ENCODE results near the gene HLA-A. TPM values are rescaled to one million over a fixed set of nuclear protein-coding genes. Genes with fewer than 3 reads are reported as not detected.
A peak's percentile ranks its signal among the peaks of the same experiment; 100 is the strongest.

The HLA-A gene
- total and polyA plus RNA-seq, 4 donors, result 112 to 246 (median 165) TPM

- no peak overlapping the region for H3K27ac ChIP-seq (ENCODE audit: low read depth, low read length)
- WGBS (ENCODE audit: insufficient coverage), result 100% methylated on average over 2 of the region's 4 CpGs
- no peak overlapping the region for H3K4me3 ChIP-seq (ENCODE audit: low read depth, low read length)
- H3K27me3 ChIP-seq (ENCODE audit: control insufficient read depth, insufficient read depth, low read length), result no peaks in the 10 kb centered on the region
- H3K4me1 ChIP-seq (ENCODE audit: control insufficient read depth, insufficient read depth, low read length), result peaks cover 6% of the 10 kb centered on the region
- H3K36me3 ChIP-seq (ENCODE audit: control insufficient read depth, insufficient read depth, low read length), result peaks cover 3% of the 10 kb centered on the region
- DNase-seq (ENCODE audit: low read depth in 4 of 6, low spot score in 6 of 6), result no peak
- H3K9me3 ChIP-seq (ENCODE audit: control insufficient read depth, insufficient read depth, low read length), result no peaks in the 10 kb centered on the region
These were observed 3.0 kb downstream of the HLA-A start for GRCh38 chr6:29945281-29945820.

GRCh38 chr6:29946223-29947076 is 4.1 kb downstream of the HLA-A start:
- Histone ChIP-seq H3K27me3 (ENCODE audit: control insufficient read depth, insufficient read depth, low read length) (no peaks in the 10 kb centered on the region), H3K9me3 (ENCODE audit: control insufficient read depth, insufficient read depth, low read length) (no peaks in the 10 kb centered on the region), H3K4me1 (ENCODE audit: control insufficient read depth, insufficient read depth, low read length) (peaks cover 6% of the 10 kb centered on the region), H3K36me3 (ENCODE audit: control insufficient read depth, insufficient read depth, low read length) (peaks cover 3% of the 10 kb centered on the region), H3K27ac (ENCODE audit: low read depth, low read length) (no peak overlapping the region), H3K4me3 (ENCODE audit: low read depth, low read length) (no peak overlapping the region)
- DNase-seq (ENCODE audit: low read depth in 4 of 6, low spot score in 6 of 6), result peak in 1 of 6 donors; percentile 68
- 77% methylated on average over 6 of the region's 6 CpGs for WGBS (ENCODE audit: insufficient coverage)

- peaks cover 6% of the 10 kb centered on the region for H3K4me1 ChIP-seq (ENCODE audit: control insufficient read depth, insufficient read depth, low read length)
- H3K27ac ChIP-seq (ENCODE audit: low read depth, low read length), result no peak overlapping the region
- H3K27me3 ChIP-seq (ENCODE audit: control insufficient read depth, insufficient read depth, low read length), result no peaks in the 10 kb centered on the region
- no peaks in the 10 kb centered on the region for H3K9me3 ChIP-seq (ENCODE audit: control insufficient read depth, insufficient read depth, low read length)
- no peak for DNase-seq (ENCODE audit: low read depth in 4 of 6, low spot score in 6 of 6)
- no peak overlapping the region for H3K4me3 ChIP-seq (ENCODE audit: low read depth, low read length)
- peaks cover 3% of the 10 kb centered on the region for H3K36me3 ChIP-seq (ENCODE audit: control insufficient read depth, insufficient read depth, low read length)
- 100% methylated on average over 1 of the region's 3 CpGs for WGBS (ENCODE audit: insufficient coverage)
These were observed 5.0 kb downstream of the HLA-A start for GRCh38 chr6:29947077-29947980.

GRCh38 chr6:29948277-29948676 is 5.9 kb downstream of the HLA-A start:
- H3K4me1 ChIP-seq (ENCODE audit: control insufficient read depth, insufficient read depth, low read length), result peaks cover 3% of the 10 kb centered on the region
- WGBS (ENCODE audit: insufficient coverage), result 92% methylated on average over 2 of the region's 2 CpGs

GRCh38 chr6:29949934-29950333 is 7.6 kb downstream of the HLA-A start:
- Histone ChIP-seq H3K27ac (ENCODE audit: low read depth, low read length) (no peak overlapping the region), H3K9me3 (ENCODE audit: control insufficient read depth, insufficient read depth, low read length) (no peaks in the 10 kb centered on the region), H3K4me1 (ENCODE audit: control insufficient read depth, insufficient read depth, low read length) (no peaks in the 10 kb centered on the region), H3K4me3 (ENCODE audit: low read depth, low read length) (no peak overlapping the region), H3K36me3 (ENCODE audit: control insufficient read depth, insufficient read depth, low read length) (peaks cover 3% of the 10 kb centered on the region), H3K27me3 (ENCODE audit: control insufficient read depth, insufficient read depth, low read length) (no peaks in the 10 kb centered on the region)
- 68% methylated on average over 6 of the region's 7 CpGs for WGBS (ENCODE audit: insufficient coverage)
- DNase-seq (ENCODE audit: low read depth in 4 of 6, low spot score in 6 of 6), result no peak

More at GRCh38 chr6:29948277-29948676, 5.9 kb downstream of the HLA-A start:
- DNase-seq (ENCODE audit: low read depth in 4 of 6, low spot score in 6 of 6), result no peak
- H3K27ac ChIP-seq (ENCODE audit: low read depth, low read length), result no peak overlapping the region
- H3K27me3 ChIP-seq (ENCODE audit: control insufficient read depth, insufficient read depth, low read length), result no peaks in the 10 kb centered on the region
- no peak overlapping the region for H3K4me3 ChIP-seq (ENCODE audit: low read depth, low read length)
- no peaks in the 10 kb centered on the region for H3K9me3 ChIP-seq (ENCODE audit: control insufficient read depth, insufficient read depth, low read length)
- peaks cover 3% of the 10 kb centered on the region for H3K36me3 ChIP-seq (ENCODE audit: control insufficient read depth, insufficient read depth, low read length)

GRCh38 chr6:29951882-29952281 is 9.6 kb downstream of the HLA-A start:
- Histone ChIP-seq H3K4me3 (ENCODE audit: low read depth, low read length) (no peak overlapping the region), H3K27ac (ENCODE audit: low read depth, low read length) (no peak overlapping the region), H3K36me3 (ENCODE audit: control insufficient read depth, insufficient read depth, low read length) (peaks cover 6% of the 10 kb centered on the region), H3K4me1 (ENCODE audit: control insufficient read depth, insufficient read depth, low read length) (no peaks in the 10 kb centered on the region), H3K9me3 (ENCODE audit: control insufficient read depth, insufficient read depth, low read length) (no peaks in the 10 kb centered on the region), H3K27me3 (ENCODE audit: control insufficient read depth, insufficient read depth, low read length) (no peaks in the 10 kb centered on the region)
- no CpG with 5 or more reads among the region's 3 CpGs for WGBS (ENCODE audit: insufficient coverage)
- no peak for DNase-seq (ENCODE audit: low read depth in 4 of 6, low spot score in 6 of 6)

GRCh38 chr6:29953001-29953441 is 10.7 kb downstream of the HLA-A start:
- Histone ChIP-seq H3K4me3 (ENCODE audit: low read depth, low read length) (no peak overlapping the region), H3K27ac (ENCODE audit: low read depth, low read length) (no peak overlapping the region), H3K4me1 (ENCODE audit: control insufficient read depth, insufficient read depth, low read length) (no peaks in the 10 kb centered on the region), H3K9me3 (ENCODE audit: control insufficient read depth, insufficient read depth, low read length) (no peaks in the 10 kb centered on the region), H3K36me3 (ENCODE audit: control insufficient read depth, insufficient read depth, low read length) (peaks cover 6% of the 10 kb centered on the region), H3K27me3 (ENCODE audit: control insufficient read depth, insufficient read depth, low read length) (no peaks in the 10 kb centered on the region)
- WGBS (ENCODE audit: insufficient coverage), result no CpG with 5 or more reads among the region's 3 CpGs
- DNase-seq (ENCODE audit: low read depth in 4 of 6, low spot score in 6 of 6), result peak in 1 of 6 donors; percentile 16

- no peaks in the 10 kb centered on the region for H3K9me3 ChIP-seq (ENCODE audit: control insufficient read depth, insufficient read depth, low read length)
- no peaks in the 10 kb centered on the region for H3K4me1 ChIP-seq (ENCODE audit: control insufficient read depth, insufficient read depth, low read length)
- no peak overlapping the region for H3K27ac ChIP-seq (ENCODE audit: low read depth, low read length)
- 50% methylated on average over 2 of the region's 2 CpGs for WGBS (ENCODE audit: insufficient coverage)
- DNase-seq (ENCODE audit: low read depth in 4 of 6, low spot score in 6 of 6), result no peak
- H3K4me3 ChIP-seq (ENCODE audit: low read depth, low read length), result no peak overlapping the region
- H3K36me3 ChIP-seq (ENCODE audit: control insufficient read depth, insufficient read depth, low read length), result peaks cover 3% of the 10 kb centered on the region
- H3K27me3 ChIP-seq (ENCODE audit: control insufficient read depth, insufficient read depth, low read length), result no peaks in the 10 kb centered on the region
These were observed 11.4 kb downstream of the HLA-A start for GRCh38 chr6:29953686-29954085.

- H3K4me1 ChIP-seq (ENCODE audit: control insufficient read depth, insufficient read depth, low read length), result no peaks in the 10 kb centered on the region
- no CpG with 5 or more reads among the region's 1 CpG for WGBS (ENCODE audit: insufficient coverage)
- no peaks in the 10 kb centered on the region for H3K9me3 ChIP-seq (ENCODE audit: control insufficient read depth, insufficient read depth, low read length)
- H3K27ac ChIP-seq (ENCODE audit: low read depth, low read length), result no peak overlapping the region
- peaks cover 3% of the 10 kb centered on the region for H3K36me3 ChIP-seq (ENCODE audit: control insufficient read depth, insufficient read depth, low read length)
- DNase-seq (ENCODE audit: low read depth in 4 of 6, low spot score in 6 of 6), result no peak
- H3K4me3 ChIP-seq (ENCODE audit: low read depth, low read length), result no peak overlapping the region
- H3K27me3 ChIP-seq (ENCODE audit: control insufficient read depth, insufficient read depth, low read length), result no peaks in the 10 kb centered on the region
These were observed 11.9 kb downstream of the HLA-A start for GRCh38 chr6:29954272-29954671.

All from spinal cord (tissue), 10 donors.